Hematopoietic multipotent progenitor cell treated with erythropoietin and hydrocortisone succinate and interleukin-3 and kit ligand, for 8 days (in vitro differentiated cells): ENCODE results near the gene LDHB.
A peak's percentile ranks its signal among the peaks of the same experiment; 100 is the strongest.
"Not testable (repeated sequence)": the region's sequence is repeated elsewhere in the genome, so short reads cannot be mapped to it uniquely, and the experiment has no call there.

Experiments
- DNase-seq: peaks from one replicate; pipeline ENCODE4 v3.0.0-alpha.2; 2015

Gene LDHB

GRCh38 chr12:21661396-21662093 lies 3.9 kb upstream of the LDHB start:
- not testable (repeated sequence) for DNase-seq

DNA sequence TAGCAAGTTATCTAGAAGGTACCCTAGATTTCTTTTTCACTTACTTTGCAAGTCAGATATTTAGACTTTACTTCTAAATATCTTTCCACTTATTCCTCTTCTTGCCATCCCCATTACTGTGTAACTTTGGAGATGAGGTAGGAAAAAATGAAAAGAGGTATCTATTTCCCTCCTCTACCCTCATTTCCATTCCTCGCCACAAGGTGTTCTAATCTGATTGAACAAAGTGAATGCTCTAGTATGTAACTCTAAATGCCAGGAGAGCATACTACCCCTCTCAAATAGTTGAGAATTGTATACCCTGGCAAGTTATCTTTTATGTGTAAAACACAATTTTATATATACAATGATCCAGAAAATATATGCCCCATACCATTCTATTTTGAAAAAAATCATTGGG lies 1.7 kb upstream of the LDHB start:
- DNase-seq = peak; percentile 41

GRCh38 chr12:21656905-21657325 lies 727 bp downstream of the LDHB start:
- DNase-seq = peak; percentile 71

DNA sequence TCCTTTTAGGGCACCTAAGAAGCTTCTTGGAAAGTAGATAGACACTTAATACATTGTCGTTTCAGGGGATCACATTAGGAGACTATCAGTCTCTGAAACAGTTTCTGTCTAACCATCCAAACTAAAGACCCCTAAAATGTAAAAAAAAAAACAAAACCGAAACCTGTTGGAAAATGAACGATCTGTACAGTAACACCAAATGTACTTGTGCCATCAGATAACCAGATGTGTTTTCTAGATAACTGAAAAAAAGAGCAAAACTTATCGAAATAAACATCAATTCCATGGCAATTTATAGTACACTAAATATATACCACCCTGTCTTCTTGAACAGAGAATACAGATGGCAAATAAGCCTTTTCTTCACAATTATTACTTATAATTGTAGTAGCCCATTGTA lies 2.1 kb downstream of the LDHB start:
- DNase-seq = peak; percentile 44

DNA sequence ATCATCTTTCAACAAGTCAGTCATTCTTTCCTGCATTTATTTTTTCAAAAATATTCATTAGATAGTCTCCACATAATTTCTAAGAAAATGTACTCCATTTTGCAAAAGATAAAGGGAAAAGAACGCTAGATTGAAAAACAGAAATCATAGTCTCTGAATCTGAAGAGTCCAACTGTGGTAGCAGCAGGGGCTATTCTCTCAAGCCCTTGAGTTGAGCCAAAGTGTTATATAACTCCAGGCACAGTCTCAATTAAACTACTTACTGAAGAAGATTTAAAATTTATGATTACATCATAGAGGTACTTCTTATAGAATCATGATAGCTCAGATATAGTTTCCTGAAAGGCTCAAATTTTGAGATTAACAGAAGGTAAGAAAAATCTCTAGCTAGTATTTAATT lies 5.8 kb downstream of the LDHB start:
- no peak for DNase-seq

- DNase-seq = no peak
These were observed 6.6 kb downstream of the LDHB start for GRCh38 chr12:21650997-21651396.

- DNase-seq = no peak
These were observed 8.6 kb downstream of the LDHB start for GRCh38 chr12:21649034-21649433.

DNA sequence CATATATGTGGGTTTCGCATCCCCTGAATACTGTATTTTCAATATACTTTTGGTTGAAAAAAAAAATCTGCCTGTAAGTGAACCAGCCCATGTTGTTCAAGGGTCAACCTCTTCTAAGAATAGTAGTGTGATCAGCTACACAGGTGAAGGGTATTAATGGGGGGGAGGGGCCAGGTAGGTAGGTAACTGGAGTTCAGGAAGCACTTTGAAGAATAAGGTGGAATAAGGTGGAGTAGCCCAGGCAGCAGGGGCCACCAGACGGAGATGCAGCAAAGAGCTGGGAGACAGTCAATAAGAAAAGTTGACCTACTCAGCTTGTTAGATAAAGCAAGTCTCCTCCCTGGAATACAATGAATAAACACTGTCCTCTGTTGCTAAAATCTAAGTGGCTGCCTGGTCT lies 9.3 kb downstream of the LDHB start:
- DNase-seq = no peak

DNA sequence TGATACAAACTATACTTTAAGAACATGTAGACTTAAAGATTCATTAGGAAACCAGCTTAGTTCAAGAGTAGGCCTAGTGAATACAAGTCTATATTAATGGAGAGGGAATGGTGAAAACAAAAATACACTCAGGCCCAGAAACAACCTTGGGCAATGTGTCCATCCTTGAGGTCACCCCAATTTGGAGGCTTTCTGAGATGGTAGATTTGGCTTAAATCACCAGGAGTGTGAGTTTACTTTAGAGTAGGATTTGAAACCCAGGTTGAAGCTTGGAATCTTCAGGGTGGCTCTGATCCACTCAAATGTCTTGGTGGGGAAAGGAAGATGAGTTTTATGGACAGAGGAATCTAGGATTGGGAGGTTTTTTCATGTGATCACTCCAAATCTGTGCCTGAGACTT lies 10.5 kb downstream of the LDHB start:
- no peak for DNase-seq

DNA sequence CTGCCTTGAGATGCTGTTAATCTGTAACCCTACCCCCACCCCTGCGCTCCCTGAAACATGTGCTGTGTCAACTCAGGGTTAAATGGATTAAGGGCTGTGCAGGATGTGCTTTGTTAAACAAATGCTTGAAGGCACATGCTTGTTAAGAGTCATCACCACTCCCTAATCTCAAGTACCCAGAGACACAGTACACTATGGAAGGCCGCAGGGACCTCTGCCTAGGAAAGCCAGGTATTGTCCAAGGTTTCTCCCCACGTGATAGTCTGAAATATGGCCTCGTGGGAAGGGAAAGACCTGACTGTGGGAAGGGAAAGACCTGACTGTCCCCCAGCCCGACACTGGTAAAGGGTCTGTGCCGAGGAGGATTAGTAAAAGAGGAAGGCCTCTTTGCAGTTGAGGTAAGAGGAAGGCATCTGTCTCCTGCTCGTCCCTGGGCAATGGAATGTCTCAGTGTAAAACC lies 12.6 kb downstream of the LDHB start:
- not testable (repeated sequence) for DNase-seq

GRCh38 chr12:21644516-21644915 lies 13.1 kb downstream of the LDHB start:
- no peak for DNase-seq

GRCh38 chr12:21643758-21644157 lies 13.9 kb downstream of the LDHB start:
- DNase-seq = no peak

- no peak for DNase-seq
These were observed 14.8 kb downstream of the LDHB start for GRCh38 chr12:21642707-21643389.

GRCh38 chr12:21638054-21638891 lies 19.4 kb downstream of the LDHB start:
- peak; percentile 60 for DNase-seq

DNA sequence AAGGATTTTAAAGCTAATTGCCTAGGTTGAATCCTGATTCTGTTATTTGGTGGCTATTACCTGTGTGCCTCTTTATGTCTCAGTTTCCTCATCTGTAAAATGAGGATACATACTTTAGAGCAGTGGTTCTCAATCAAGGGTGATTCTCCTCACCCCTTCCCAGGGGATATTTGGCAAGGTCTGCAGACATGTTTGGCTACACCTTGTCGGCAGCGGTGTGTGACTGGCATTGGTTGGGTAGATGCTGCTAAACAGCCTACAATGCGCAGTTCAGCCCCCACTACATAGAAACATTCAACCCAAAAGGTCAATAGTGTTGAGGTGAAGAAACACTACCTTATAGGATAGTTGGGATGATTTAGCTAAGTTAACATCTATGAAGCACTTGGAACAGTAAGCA lies 23.4 kb downstream of the LDHB start:
- DNase-seq = no peak

DNA sequence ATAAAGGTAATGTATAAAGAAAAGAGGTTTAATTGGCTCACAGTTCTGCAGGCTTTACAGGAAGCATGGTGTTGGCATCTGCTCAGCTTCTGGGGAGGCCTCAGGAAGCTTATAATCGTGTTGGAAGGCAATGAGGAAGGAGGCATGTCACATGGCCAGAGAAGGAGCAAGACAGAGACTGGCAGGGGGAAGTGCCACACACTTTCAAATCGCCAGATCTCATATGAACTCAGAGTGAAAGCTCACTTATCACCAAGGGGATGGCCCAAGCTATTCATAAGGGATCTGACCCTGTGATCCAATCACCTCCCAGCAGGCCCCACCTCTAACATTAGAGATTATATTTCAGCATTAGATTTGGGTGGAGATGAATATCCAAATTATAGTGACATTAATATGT lies 26.3 kb downstream of the LDHB start:
- no peak for DNase-seq

DNA sequence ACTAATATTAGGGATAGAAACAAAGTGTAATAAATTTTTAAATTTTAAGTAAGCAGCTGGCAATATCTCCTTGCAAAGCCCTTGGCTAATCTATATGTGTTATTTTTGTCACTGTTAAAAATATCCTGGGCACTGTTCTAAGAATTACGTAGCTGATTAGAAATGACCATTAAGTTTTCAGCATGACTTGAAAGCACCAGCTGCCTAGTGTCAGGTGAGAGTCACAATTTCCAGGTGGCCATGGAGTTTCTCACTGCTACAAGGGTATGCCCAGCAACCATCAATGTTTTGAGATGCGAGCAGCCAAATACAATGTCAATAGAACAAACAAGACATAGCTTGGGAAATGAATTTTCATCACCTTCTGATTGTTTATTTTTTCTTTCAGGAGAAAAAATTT lies 29.7 kb downstream of the LDHB start:
- DNase-seq = no peak

GRCh38 chr12:21618566-21618965 lies 39.1 kb downstream of the LDHB start:
- no peak for DNase-seq

DNA sequence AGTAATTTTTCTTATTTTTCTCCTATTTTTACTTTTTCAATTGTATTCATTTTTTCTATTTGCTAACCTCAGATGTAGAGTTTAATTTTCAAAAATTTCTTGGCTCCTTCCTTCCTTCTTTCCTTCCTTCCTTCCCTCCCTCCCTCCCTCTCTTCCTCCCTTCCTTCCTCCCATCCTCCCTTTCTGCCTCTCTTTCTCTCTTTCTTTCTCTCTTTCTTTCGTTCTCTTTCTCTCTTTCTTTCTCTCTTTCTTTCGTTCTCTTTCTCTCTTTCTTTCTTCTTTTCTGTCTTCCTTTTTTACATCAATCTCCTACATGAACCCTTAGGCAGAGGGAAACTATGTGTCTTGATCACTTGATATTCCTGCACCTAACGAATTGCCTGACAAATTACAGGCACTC lies 40.6 kb downstream of the LDHB start:
- no peak for DNase-seq

- peak; percentile 5 for DNase-seq
These were observed 42.2 kb downstream of the LDHB start for GRCh38 chr12:21615431-21615830.

DNA sequence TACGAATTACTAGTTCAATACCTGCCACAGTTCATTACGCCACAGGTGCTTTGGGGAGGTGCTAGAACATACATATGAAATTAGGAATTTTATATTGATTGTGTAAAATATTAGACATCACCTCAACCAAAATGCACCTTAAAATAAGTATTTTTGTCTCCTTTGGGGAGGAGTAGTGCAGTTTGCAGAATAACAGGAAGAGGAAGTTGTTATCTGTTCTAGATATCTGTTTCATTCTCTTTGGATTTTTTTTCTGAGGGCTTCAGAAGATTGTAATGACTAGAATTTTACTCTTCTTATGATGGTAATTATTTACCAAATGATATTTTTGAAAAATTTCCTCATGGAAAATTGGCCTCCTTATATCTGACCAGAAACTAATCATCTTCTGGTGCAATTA lies 43.1 kb downstream of the LDHB start:
- no peak for DNase-seq

DNA sequence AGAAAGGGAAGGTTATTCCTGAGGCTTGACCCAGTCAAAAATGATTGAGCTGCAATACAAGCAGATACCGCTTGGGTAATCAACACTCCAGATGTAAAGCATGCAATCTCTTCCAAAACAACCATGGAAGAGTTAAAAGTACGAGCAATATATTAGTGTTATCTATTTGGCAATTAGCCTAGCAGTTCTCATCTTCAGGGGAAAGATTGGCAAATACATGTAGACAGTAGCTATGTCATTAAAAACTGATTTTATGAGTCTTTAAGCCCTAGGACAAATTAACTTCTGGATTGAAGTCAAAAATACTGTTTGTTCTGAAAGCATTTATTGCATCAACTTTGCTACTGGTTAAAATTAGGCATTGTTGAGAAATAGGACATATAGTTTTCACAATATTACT lies 43.7 kb downstream of the LDHB start:
- DNase-seq = no peak

GRCh38 chr12:21608196-21608595 lies 49.4 kb downstream of the LDHB start:
- DNase-seq = no peak

DNA sequence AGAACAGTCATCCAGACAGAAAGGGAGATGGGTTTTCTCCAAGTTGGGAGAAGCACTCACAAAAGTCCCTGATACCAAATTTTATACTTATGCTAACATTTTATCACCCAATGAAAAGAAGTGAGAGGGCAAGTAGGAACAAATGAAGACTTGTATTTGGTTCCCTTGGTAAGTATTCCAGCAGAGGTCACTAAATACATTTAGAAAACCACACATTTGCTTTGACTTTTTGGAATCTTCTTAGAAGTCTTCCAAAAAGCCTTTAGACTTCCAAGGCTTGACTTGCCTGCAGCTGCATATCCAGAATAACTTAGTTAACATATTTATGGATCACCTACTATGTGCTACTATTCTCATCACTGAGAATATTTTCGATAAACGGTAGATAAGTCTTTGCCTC lies 49.9 kb downstream of the LDHB start:
- DNase-seq = peak; percentile 43
